ENCODE results near the gene CAPN15. TPM values are rescaled to one million over a fixed set of nuclear protein-coding genes. Genes with fewer than 3 reads are reported as not detected.

Gene CAPN15
- total and polyA plus RNA-seq, 2 of the 4 experiments (the other 2 are of a cell fraction), result 9.3 to 24.3 TPM

GRCh38 chr16:528111-529011 is 849 bp downstream of the CAPN15 start (continued):
- TF ChIP-seq CTCF (conservative IDR thresholded peaks at IDR 0.05; ENCODE audit: low read depth, low read length), result no peak
- TF ChIP-seq MXI1 (IDR thresholded peaks at IDR 0.05; ENCODE audit: borderline replicate concordance, low read depth, low read length), result peak; percentile 8; the same call in 1 of the 2 replicates
- TF ChIP-seq SMC3 (IDR thresholded peaks at IDR 0.05; ENCODE audit: low read depth, low read length), result no peak

All from IMR-90 (cell line).